GM12872 (cell line): ENCODE data around the gene NARF.

Experiments
- TF ChIP-seq, protein P1 (sequence below): IDR thresholded peaks from 3 replicates; pipeline ENCODE4 v1.5.1; 2011; ENCODE audit warnings: low read depth, mild to moderate bottlenecking, low read length, moderate library complexity; ENCODE audit not compliant: insufficient read depth

The NARF gene

GRCh38 chr17:82440469-82440981 lies 18.0 kb upstream of the NARF start:
- TF ChIP-seq, protein P1, sequence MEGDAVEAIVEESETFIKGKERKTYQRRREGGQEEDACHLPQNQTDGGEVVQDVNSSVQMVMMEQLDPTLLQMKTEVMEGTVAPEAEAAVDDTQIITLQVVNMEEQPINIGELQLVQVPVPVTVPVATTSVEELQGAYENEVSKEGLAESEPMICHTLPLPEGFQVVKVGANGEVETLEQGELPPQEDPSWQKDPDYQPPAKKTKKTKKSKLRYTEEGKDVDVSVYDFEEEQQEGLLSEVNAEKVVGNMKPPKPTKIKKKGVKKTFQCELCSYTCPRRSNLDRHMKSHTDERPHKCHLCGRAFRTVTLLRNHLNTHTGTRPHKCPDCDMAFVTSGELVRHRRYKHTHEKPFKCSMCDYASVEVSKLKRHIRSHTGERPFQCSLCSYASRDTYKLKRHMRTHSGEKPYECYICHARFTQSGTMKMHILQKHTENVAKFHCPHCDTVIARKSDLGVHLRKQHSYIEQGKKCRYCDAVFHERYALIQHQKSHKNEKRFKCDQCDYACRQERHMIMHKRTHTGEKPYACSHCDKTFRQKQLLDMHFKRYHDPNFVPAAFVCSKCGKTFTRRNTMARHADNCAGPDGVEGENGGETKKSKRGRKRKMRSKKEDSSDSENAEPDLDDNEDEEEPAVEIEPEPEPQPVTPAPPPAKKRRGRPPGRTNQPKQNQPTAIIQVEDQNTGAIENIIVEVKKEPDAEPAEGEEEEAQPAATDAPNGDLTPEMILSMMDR, result no peak

GRCh38 chr17:82440991-82441627 lies 17.4 kb upstream of the NARF start:
- TF ChIP-seq, protein P1, result no peak

GRCh38 chr17:82441691-82442487 lies 16.7 kb upstream of the NARF start:
- TF ChIP-seq, protein P1, result no peak

GRCh38 chr17:82442643-82443464 lies 15.7 kb upstream of the NARF start:
- TF ChIP-seq, protein P1, result no peak

- TF ChIP-seq, protein P1, result no peak
Observed at GRCh38 chr17:82443465-82444283, 14.9 kb upstream of the NARF start.

GRCh38 chr17:82444284-82444893 lies 14.2 kb upstream of the NARF start:
- TF ChIP-seq, protein P1, result no peak
